Neural cell (in vitro differentiated cells): Measurements from ENCODE around the gene APOC1.

Experiments used
- EZH2 ChIP-seq: fragments of 200-600, 300-800 bp; shearing (Covaris generic), sonication (generic); IDR thresholded peaks from 2 replicates; pipeline ENCODE4 v1.6.1; 2014; ENCODE audit warnings: antibody characterized with exemption, low read length, borderline replicate concordance, mild to moderate bottlenecking; ENCODE audit not compliant: insufficient read depth, poor library complexity, severe bottlenecking
- REST ChIP-seq: IDR thresholded peaks from 2 replicates; pipeline ENCODE4 v1.6.1; 2012; ENCODE audit warnings: borderline replicate concordance

GRCh38 chr19:44959691-44960090, 45.3 kb downstream of the APOC1 start:
- TF ChIP-seq REST (no peak), EZH2 (no peak)
